GM12878 (cell line): ENCODE data around the gene HBA1. TPM values are rescaled to one million over a fixed set of nuclear protein-coding genes. Genes with fewer than 3 reads are reported as not detected.
A peak's percentile ranks its signal among the peaks of the same experiment; 100 is the strongest.

Experiments
- ATAC-seq: fragments of 200-7000 bp; cut with Tn5 transposase; 3 replicates; pipeline ENCODE4 v1.9.1; 2020; ENCODE audit warnings: mild to moderate bottlenecking, moderate library complexity
- BruUV-seq: library from RNA; stranded (reverse); fragments of 400-500 nt; replicated peaks from 2 replicates; lab custom pipeline; 2021; lab: Mats Ljungman, UMichigan
- CTCF ChIA-PET: fragments of 300-600 bp; sonication (Branson Sonifier 250); formaldehyde crosslinking; extraction: SDS; loops from one replicate; lab custom pipeline; 2021; ENCODE audit warnings: inconsistent platforms; lab: Yijun Ruan, JAX
- POLR2A ChIA-PET: fragments of 350-600 bp; formaldehyde crosslinking; extraction: SDS; loops from one replicate; lab custom pipeline; 2021; ENCODE audit warnings: inconsistent platforms; lab: Charles Lee
- RAD21 ChIA-PET: fragments of 300-600 bp; sonication (Branson Sonifier 250); formaldehyde crosslinking; loops from one replicate; lab custom pipeline; 2023; ENCODE audit warnings: antibody characterized with exemption; ENCODE audit not compliant: unreplicated experiment; lab: Charles Lee
- SMC1A ChIA-PET: fragments of 300-600 bp; sonication (Branson Sonifier 250); formaldehyde crosslinking; loops from one replicate; lab custom pipeline; 2023; ENCODE audit not compliant: unreplicated experiment, uncharacterized antibody; lab: Charles Lee
- DNase-seq: peaks from one replicate; pipeline ENCODE4 v3.0.0-alpha.2; 2011; ENCODE audit warnings: low read depth, low spot score
- FAIRE-seq: peaks from 3 replicates; lab custom pipeline; 2011; peaks lifted over from hg19 to GRCh38; lab: Jason Lieb, UNC
- H2AFZ ChIP-seq: 2 replicates; pipeline ENCODE4 v1.6.0; 2011; ENCODE audit warnings: low read depth, low read length, control low read depth; ENCODE audit not compliant: control insufficient read depth
- H3K27ac ChIP-seq: 2 replicates; pipeline ENCODE4 v1.5.1; 2011; ENCODE audit warnings: control low read depth; ENCODE audit not compliant: control insufficient read depth, insufficient read depth
- H3K27me3 ChIP-seq, 2 experiments: replicated peaks in 1 of 2; 2 replicates each; pipeline versions ENCODE4 v1.6.0 to v1.6.1; 2011; ENCODE audit warnings: low read length in 1 of 2; ENCODE audit not compliant: control insufficient read depth in 2 of 2, insufficient read depth in 2 of 2
- H3K36me3 ChIP-seq, 2 experiments: 2 replicates each; pipeline ENCODE4 v1.5.1; 2011; ENCODE audit warnings: low read length in 1 of 2; ENCODE audit not compliant: control insufficient read depth in 2 of 2, insufficient read depth in 2 of 2
- H3K4me1 ChIP-seq: 2 replicates; pipeline ENCODE4 v1.6.1; 2011; ENCODE audit warnings: mild to moderate bottlenecking, low read length, moderate library complexity, mixed read lengths; ENCODE audit not compliant: control insufficient read depth, insufficient read depth
- H3K4me2 ChIP-seq: 2 replicates; pipeline ENCODE4 v1.6.0; 2011; ENCODE audit warnings: control low read depth; ENCODE audit not compliant: control insufficient read depth, insufficient read depth
- H3K4me3 ChIP-seq: fragments of 200-600 bp; sonication (generic); 2 replicates; pipeline ENCODE4 v1.5.1; 2016
- H3K79me2 ChIP-seq: 2 replicates; pipeline ENCODE4 v1.6.0; 2011; ENCODE audit warnings: low read length; ENCODE audit not compliant: control insufficient read depth, insufficient read depth
- H3K9ac ChIP-seq: 2 replicates; pipeline ENCODE4 v1.8.0; 2011; ENCODE audit warnings: low read length, control low read depth, mixed read lengths; ENCODE audit not compliant: control insufficient read depth, insufficient read depth
- H3K9me3 ChIP-seq: replicated peaks from 3 replicates; pipeline ENCODE4 v1.5.1; 2011; ENCODE audit warnings: mild to moderate bottlenecking, low read length; ENCODE audit not compliant: control insufficient read depth, insufficient read depth
- H4K20me1 ChIP-seq: 2 replicates; pipeline ENCODE4 v1.6.0; 2011; ENCODE audit not compliant: control insufficient read depth, insufficient read depth
- ZBTB33 ChIP-seq: fragments of 450-650 bp; IDR thresholded peaks from 2 replicates; pipeline ENCODE4 v1.6.1; 2017; ENCODE audit warnings: mild to moderate bottlenecking
- WGBS: methylation state at CpG from one replicate; pipeline ENCODE4 v1.1.6; 2016; ENCODE audit warnings: low lambda C conversion rate; ENCODE audit not compliant: insufficient replicate concordance, insufficient coverage; ENCODE audit errors: missing lambda C conversion rate; 5-methylcytosine and 5-hydroxymethylcytosine counted together
- in situ Hi-C: fragments of 300-500 bp; cut with MboI; formaldehyde crosslinking; loops from 9 replicates; pipeline ENCODE4 v1.14.3; 2018; ENCODE audit warnings: mixed read lengths
- intact Hi-C: fragments of 100-400 bp; cut with micrococcal nuclease; formaldehyde crosslinking; loops from one replicate; pipeline ENCODE4 v1.14.2; 2022; ENCODE audit not compliant: unreplicated experiment
- polyA plus RNA-seq, 11 experiments: library from polyadenylated mRNA; depleted of rRNA in 4 of 11; unstranded in 6 of 11; stranded (reverse) in 5 of 11; fragments of >200 nt; fragmentation: Nextera tagmentation in 4 of 11; fragmentation: Illumina TruSeq in 1 of 11; extraction: Ambion mirVana in 4 of 11; extraction: Trizol in 1 of 11; gene quantifications; 1 replicate in 1 of 11; 2 replicates in 10 of 11; pipeline versions ENCODE4 v1.2.1 to v1.2.3, GENCODE V29; 2011 to 2016; ENCODE audit warnings: inconsistent platforms in 2 of 11, missing spikeins in 2 of 11, low read depth in 1 of 11
- total RNA-seq, 4 experiments: library from RNA; depleted of rRNA in 3 of 4; stranded (reverse); fragments of >200 nt in 3 of 4; fragmentation: Illumina TruSeq in 1 of 4; extraction: Trizol in 1 of 4; gene quantifications; 2 replicates each; pipeline versions ENCODE4 v1.2.1 to v1.2.3, GENCODE V29; 2013 to 2021
- TF ChIP-seq, protein P1 (sequence below), 3 experiments: IDR thresholded peaks in 2 of 3; conservative IDR thresholded peaks in 1 of 3; 2 replicates each; pipeline ENCODE4 v1.5.1; 2011; ENCODE audit warnings: low read depth in 3 of 3, low read length in 3 of 3, mild to moderate bottlenecking in 3 of 3, control low read depth in 2 of 3, moderate library complexity in 2 of 3, inconsistent platforms in 1 of 3, mixed read lengths in 1 of 3; ENCODE audit not compliant: control insufficient read depth in 2 of 3, insufficient read depth in 1 of 3; ENCODE audit errors: extremely low read depth in 1 of 3

Gene HBA1
- total and polyA plus RNA-seq, 10 of the 15 experiments (the other 5 are each of a cell fraction or from before 2014, with no cell fraction given): 0.28 to 3.5 (median 0.83) TPM; not detected in 5

DNA sequence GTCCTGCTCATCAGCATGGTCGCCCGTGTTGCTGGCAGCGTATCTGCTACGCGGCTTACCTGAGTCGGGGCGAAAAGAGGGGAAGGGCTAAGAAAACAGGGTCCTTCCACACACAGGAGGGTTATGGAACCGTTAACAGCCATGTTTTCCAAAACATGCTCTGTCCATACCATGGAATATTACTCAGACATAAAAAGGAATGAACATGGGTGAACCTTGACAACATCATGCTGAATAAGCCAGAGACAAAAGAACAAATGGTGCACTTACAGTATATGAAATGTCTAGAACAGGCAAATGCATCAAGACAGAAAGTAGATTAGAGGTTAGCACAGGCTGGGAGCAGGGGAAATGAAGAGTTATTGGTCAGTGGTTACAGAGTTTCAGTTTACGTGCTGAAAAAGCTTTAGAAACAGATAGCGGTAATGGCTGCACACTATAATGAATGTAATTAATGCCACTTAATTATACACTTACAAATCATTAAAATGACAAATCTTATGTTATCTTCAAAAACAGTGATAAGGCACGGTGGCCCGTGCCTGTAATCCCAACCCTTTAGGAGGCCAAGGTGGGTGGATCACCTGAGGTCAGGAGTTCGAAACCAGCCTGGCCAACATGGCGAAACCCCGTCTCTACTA lies 45.8 kb upstream of the HBA1 start:
- in situ Hi-C loops: no loop called here
- WGBS: 81% methylated on average over 8 of the region's 15 CpGs

More for the DNA sequence above, 45.8 kb upstream of the HBA1 start:
- ChIA-PET CTCF (interaction anchor here (0.6 to 1.6 kb wide), 2 partner anchors 12 to 90 kb away, joined by 3 to 5 read pairs; no protein-coding TSS in a partner anchor), SMC1A (no interaction called here), RAD21 (interaction anchor here (1.1 kb wide), 1 partner anchor 14 kb away, joined by 3 read pairs; no protein-coding TSS in a partner anchor), POLR2A (interaction anchor here (0.6 kb wide), 2 partner anchors 11 to 215 kb away, joined by 3 to 4 read pairs; no protein-coding TSS in a partner anchor)
- peaks cover 16% of the 10 kb centered on the region for H3K79me2 ChIP-seq
- no peak overlapping the region for H3K4me2 ChIP-seq
- no peak overlapping the region; the same call in 1 of the 2 replicates for H3K27ac ChIP-seq
- no peak overlapping the region for H2AFZ ChIP-seq
- no peaks in the 10 kb centered on the region for H4K20me1 ChIP-seq
- FAIRE-seq (no peak), DNase-seq (no peak), ATAC-seq (peak; percentile 53)
- H3K9ac ChIP-seq: no peak overlapping the region
- H3K4me3 ChIP-seq: no peak overlapping the region
- H3K9me3 ChIP-seq: no peaks in the 10 kb centered on the region; the same call in 2 of the 3 replicates
- 0 out of 2 replicates have a peak, but pooled peaks have one; percentile 33 for TF ChIP-seq ZBTB33
- TF ChIP-seq, protein P1, sequence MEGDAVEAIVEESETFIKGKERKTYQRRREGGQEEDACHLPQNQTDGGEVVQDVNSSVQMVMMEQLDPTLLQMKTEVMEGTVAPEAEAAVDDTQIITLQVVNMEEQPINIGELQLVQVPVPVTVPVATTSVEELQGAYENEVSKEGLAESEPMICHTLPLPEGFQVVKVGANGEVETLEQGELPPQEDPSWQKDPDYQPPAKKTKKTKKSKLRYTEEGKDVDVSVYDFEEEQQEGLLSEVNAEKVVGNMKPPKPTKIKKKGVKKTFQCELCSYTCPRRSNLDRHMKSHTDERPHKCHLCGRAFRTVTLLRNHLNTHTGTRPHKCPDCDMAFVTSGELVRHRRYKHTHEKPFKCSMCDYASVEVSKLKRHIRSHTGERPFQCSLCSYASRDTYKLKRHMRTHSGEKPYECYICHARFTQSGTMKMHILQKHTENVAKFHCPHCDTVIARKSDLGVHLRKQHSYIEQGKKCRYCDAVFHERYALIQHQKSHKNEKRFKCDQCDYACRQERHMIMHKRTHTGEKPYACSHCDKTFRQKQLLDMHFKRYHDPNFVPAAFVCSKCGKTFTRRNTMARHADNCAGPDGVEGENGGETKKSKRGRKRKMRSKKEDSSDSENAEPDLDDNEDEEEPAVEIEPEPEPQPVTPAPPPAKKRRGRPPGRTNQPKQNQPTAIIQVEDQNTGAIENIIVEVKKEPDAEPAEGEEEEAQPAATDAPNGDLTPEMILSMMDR (IDR thresholded peaks at IDR 0.05 in 2 of 3, conservative IDR thresholded peaks at IDR 0.05 in 1 of 3; ENCODE audit: control insufficient read depth in 2 of 3, extremely low read depth in 1 of 3, insufficient read depth in 1 of 3, low read depth in 3 of 3, low read length in 3 of 3): no peak
- H3K36me3 ChIP-seq: no peaks in the 10 kb centered on the region; a peak in 1 of 4 replicates
- BruUV-seq: no TSS peak
- intact Hi-C loops: no loop called here
- H3K4me1 ChIP-seq: peaks cover 11% of the 10 kb centered on the region
- H3K27me3 ChIP-seq: no peaks in the 10 kb centered on the region
